ENCODE measurements around the gene NFIB. TPM values are rescaled to one million over a fixed set of nuclear protein-coding genes. Genes with fewer than 3 reads are reported as not detected.

The NFIB gene
- polyA plus RNA-seq, 1 donor (not counting 4 experiments of a cell fraction or from before 2014, with no cell fraction given), result 8.9 TPM

DNA sequence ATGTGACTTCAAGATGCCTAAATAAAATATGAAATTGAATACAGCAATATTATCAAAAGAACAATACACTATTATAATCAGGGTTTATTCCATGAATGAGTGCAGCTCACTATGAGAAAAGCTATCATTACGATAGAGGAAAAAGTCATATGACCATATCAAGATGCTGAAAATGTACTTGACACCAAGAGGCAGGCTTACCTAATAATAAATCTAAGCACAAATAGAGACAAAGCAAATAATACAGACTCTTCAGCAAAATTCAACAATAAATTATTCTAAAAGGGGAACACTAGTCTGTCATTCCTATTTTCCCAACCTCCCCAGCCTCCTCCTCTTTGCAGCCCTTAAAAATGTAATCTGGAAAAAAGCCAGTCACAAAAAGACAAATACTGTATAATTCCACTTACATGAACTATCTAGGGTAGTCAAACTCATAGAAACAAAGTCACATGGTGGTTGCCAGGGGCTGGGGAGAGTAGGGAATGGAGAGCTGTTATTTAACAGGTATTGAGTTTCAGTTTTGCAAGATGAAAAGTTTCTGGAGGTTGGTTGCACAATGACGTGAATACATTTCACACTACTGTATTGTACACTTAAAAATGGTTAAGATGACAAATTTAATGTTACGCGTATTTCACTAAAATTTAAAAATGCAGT is 148.4 kb downstream of the NFIB start:
- Histone ChIP-seq H3K9me3 (ENCODE audit: control insufficient read depth, low read depth, low read length) (no peaks in the 10 kb centered on the region), H3K4me3 (ENCODE audit: control insufficient read depth in 2 of 3, extremely low read depth in 1 of 3, insufficient read depth in 2 of 3, low read depth in 1 of 3, low read length in 3 of 3) (no peak overlapping the region), H3K4me2 (ENCODE audit: control insufficient read depth, extremely low read depth, insufficient read depth, low read depth, low read length) (no peak overlapping the region), H3K4me1 (ENCODE audit: control insufficient read depth, extremely low read depth, insufficient read depth, low read length) (peaks cover 13% of the 10 kb centered on the region), H4K20me1 (ENCODE audit: control insufficient read depth, extremely low read depth, insufficient read depth, low read length) (no peaks in the 10 kb centered on the region), H3K9me1 (ENCODE audit: control insufficient read depth, extremely low read depth, insufficient read depth, low read length) (no peaks in the 10 kb centered on the region), H3K27me3 (ENCODE audit: control insufficient read depth, extremely low read depth, insufficient read depth, low read length) (no peaks in the 10 kb centered on the region), H2AFZ (ENCODE audit: control insufficient read depth, low read length) (no peak overlapping the region), H3K9ac (ENCODE audit: control insufficient read depth, extremely low read depth, insufficient read depth, low read length) (no peak overlapping the region), H3K27ac (ENCODE audit: control insufficient read depth, insufficient read depth, low read length) (no peak overlapping the region), H3K36me3 (ENCODE audit: control insufficient read depth in 2 of 2, extremely low read depth in 1 of 2, insufficient read depth in 2 of 2, low read length in 2 of 2) (peaks cover 0 to 2% of the 10 kb centered on the region in 2 experiments), H3K79me2 (ENCODE audit: control insufficient read depth, insufficient read depth, low read length) (peaks cover 3% of the 10 kb centered on the region)
- FAIRE-seq, result no peak
- no peak for DNase-seq (ENCODE audit: low read depth, low spot score)
- no peak for TF ChIP-seq EZH2 (IDR thresholded peaks at IDR 0.05; ENCODE audit: low read length)
- TF ChIP-seq, protein P1, sequence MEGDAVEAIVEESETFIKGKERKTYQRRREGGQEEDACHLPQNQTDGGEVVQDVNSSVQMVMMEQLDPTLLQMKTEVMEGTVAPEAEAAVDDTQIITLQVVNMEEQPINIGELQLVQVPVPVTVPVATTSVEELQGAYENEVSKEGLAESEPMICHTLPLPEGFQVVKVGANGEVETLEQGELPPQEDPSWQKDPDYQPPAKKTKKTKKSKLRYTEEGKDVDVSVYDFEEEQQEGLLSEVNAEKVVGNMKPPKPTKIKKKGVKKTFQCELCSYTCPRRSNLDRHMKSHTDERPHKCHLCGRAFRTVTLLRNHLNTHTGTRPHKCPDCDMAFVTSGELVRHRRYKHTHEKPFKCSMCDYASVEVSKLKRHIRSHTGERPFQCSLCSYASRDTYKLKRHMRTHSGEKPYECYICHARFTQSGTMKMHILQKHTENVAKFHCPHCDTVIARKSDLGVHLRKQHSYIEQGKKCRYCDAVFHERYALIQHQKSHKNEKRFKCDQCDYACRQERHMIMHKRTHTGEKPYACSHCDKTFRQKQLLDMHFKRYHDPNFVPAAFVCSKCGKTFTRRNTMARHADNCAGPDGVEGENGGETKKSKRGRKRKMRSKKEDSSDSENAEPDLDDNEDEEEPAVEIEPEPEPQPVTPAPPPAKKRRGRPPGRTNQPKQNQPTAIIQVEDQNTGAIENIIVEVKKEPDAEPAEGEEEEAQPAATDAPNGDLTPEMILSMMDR (optimal IDR thresholded peaks at IDR 0.05 in 1 of 3, IDR thresholded peaks at IDR 0.05 in 1 of 3, conservative IDR thresholded peaks at IDR 0.05 in 1 of 3; ENCODE audit: extremely low read depth in 1 of 3, insufficient read depth in 2 of 3, low read length in 3 of 3), result no peak
- dilution Hi-C loops (cut with MboI; ENCODE audit: extremely low pct_ligation_motif_present, low sequenced_read_pairs), result no loop called here

DNA sequence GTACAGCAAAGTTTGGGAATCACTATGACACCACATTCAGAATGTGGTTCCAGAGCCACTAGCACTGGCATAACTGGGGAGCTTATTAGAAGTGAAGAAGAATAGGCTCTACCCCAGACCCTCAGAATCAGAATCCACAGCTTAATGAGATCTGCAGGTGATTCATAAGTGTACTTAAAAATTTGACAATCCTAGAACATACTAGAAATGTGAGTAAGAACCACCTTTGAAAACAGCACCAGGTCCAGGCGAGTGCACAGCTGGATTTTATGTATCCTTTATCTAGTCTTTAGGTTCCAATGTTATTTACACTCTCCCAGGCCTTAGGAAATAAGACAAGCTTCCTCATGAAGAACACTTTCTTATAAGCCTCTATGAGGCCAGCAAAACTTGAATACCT is 149.0 kb downstream of the NFIB start:
- peaks cover 0 to 2% of the 10 kb centered on the region in 2 experiments for H3K36me3 ChIP-seq (ENCODE audit: control insufficient read depth in 2 of 2, extremely low read depth in 1 of 2, insufficient read depth in 2 of 2, low read length in 2 of 2)
- no peaks in the 10 kb centered on the region for H3K27me3 ChIP-seq (ENCODE audit: control insufficient read depth, extremely low read depth, insufficient read depth, low read length)
- no peaks in the 10 kb centered on the region for H3K9me3 ChIP-seq (ENCODE audit: control insufficient read depth, low read depth, low read length)

More for the DNA sequence above, 149.0 kb downstream of the NFIB start:
- Histone ChIP-seq H3K79me2 (ENCODE audit: control insufficient read depth, insufficient read depth, low read length) (peaks cover under 1% of the 10 kb centered on the region), H3K27ac (ENCODE audit: control insufficient read depth, insufficient read depth, low read length) (no peak overlapping the region), H3K4me1 (ENCODE audit: control insufficient read depth, extremely low read depth, insufficient read depth, low read length) (peaks cover 7% of the 10 kb centered on the region), H3K4me2 (ENCODE audit: control insufficient read depth, extremely low read depth, insufficient read depth, low read depth, low read length) (no peak overlapping the region), H2AFZ (ENCODE audit: control insufficient read depth, low read length) (no peak overlapping the region), H3K9ac (ENCODE audit: control insufficient read depth, extremely low read depth, insufficient read depth, low read length) (no peak overlapping the region), H3K9me1 (ENCODE audit: control insufficient read depth, extremely low read depth, insufficient read depth, low read length) (no peaks in the 10 kb centered on the region), H3K4me3 (ENCODE audit: control insufficient read depth in 2 of 3, extremely low read depth in 1 of 3, insufficient read depth in 2 of 3, low read depth in 1 of 3, low read length in 3 of 3) (no peak overlapping the region), H4K20me1 (ENCODE audit: control insufficient read depth, extremely low read depth, insufficient read depth, low read length) (no peaks in the 10 kb centered on the region)
- DNase-seq (ENCODE audit: low read depth, low spot score) (no peak), FAIRE-seq (peak; percentile 51)
- no peak for TF ChIP-seq EZH2 (IDR thresholded peaks at IDR 0.05; ENCODE audit: low read length)
- TF ChIP-seq, protein P1 (optimal IDR thresholded peaks at IDR 0.05 in 1 of 3, IDR thresholded peaks at IDR 0.05 in 1 of 3, conservative IDR thresholded peaks at IDR 0.05 in 1 of 3; ENCODE audit: extremely low read depth in 1 of 3, insufficient read depth in 2 of 3, low read length in 3 of 3), result no peak
- dilution Hi-C loops (cut with MboI; ENCODE audit: extremely low pct_ligation_motif_present, low sequenced_read_pairs), result no loop called here

All from keratinocyte (primary cell).